Stimulated activated CD8-positive, alpha-beta memory T cell treated with anti-CD3 and anti-CD28 coated beads, Interleukin-4, amount 100 ng/mL, for 1 hour (primary cell): ENCODE results near the gene HOXB8.

ENCODE experiments used
- DNase-seq, 2 donors: peaks; one replicate each; pipeline ENCODE4 v3.0.0-alpha.2; 2020; ENCODE audit warnings: low read depth in 2 of 2, low spot score in 1 of 2

Gene HOXB8

GRCh38 chr17:48624544-48625494 lies 9.7 kb upstream of the HOXB8 start:
- no peak for DNase-seq

GRCh38 chr17:48624118-48624517 lies 9.0 kb upstream of the HOXB8 start:
- no peak for DNase-seq

GRCh38 chr17:48623583-48623982 lies 8.5 kb upstream of the HOXB8 start:
- DNase-seq: no peak

DNA sequence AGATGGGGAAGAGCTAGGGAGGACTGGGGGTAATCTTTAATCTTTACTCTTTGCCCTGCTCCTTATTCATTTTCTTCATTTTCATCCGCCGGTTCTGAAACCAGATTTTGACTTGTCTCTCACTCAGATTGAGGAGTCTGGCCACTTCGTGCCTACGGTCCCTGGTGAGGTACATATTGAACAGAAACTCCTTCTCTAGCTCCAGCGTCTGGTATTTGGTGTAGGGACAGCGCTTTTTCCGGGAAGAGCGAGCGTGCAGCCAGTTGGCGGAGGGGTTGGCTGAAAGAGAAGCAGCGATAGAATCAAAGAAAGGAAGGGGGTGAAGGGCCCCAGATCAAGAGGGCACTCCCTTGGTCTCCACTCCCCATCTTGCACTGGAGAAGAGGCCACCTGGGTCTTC lies 7.8 kb upstream of the HOXB8 start:
- DNase-seq: no peak

DNA sequence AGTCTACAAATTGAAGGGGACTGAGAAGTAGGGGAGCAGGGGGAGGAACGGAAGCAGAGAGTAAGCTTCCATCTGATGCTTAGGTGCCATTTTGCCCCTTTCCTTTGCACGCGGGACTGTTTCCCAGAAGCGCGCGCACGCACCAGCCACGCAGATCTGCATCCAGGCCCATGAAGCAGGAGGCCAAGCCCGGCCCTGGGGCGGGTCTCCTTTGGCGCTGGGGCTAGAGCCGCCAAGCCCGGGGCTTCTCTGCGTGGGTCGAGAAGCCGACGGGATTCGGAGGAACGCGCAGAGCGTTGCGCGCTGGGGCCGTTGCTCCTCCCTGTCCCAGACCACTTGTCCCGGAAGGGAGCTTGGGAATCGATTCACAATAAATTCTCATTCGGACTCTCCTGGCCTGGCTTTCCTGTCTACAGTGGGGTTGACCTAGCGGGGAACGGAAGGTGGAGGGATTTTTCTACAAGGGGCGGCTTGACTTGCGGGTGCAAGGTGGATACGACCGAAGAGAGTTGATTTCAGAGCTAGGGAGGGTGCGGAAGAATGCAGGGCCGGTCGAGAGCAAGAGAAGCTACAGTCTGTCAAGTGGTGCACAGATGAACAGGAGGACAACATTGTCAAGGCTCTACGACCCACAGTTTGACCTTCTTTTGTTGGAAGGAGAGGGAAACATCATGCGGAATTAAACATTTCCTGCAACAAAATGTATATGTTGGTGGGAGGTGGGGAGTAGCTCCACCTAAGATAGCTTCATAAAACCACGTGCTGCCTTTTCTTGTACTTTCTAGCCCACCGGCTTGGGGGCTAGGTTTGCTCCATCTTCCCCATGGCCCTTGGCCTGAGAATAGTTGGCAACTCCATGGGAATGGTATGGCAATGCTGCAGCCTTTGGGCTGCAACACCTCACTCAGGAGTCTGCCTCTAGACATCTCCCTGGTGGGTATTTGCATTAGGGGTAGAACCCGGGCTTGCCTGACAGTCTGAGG lies 6.6 kb upstream of the HOXB8 start:
- DNase-seq: no peak

GRCh38 chr17:48620461-48621139 lies 5.5 kb upstream of the HOXB8 start:
- DNase-seq: no peak

DNA sequence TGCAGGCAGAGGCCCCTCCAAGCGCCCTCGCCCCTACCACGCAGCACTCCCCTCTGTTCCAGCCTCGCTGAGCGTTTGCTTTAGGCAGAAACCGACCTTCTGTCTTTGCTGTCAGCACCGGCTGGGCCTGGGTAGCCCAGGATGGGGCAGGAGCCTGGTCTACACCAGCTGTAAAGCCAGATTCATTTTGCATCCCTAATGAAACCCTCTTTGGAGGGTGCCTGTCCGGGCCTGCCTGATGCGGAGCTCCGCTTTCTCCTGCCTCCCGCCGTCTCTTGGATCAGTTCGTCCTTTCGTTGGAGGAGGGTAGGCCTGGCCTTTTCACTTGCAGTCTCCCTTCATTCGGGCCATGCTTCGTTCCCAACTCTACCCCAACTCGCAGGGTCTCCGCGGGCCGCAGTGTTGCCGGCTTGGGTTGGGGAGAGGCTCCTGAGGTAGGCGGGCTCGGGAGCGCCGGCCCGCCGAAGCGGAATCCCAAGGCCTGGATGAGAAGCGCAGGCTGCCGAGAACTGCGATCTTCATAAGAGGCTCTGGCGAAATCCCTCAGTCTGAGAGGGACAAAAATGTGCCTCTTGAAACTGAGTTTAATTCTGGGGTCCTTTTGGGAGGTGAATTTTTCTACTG lies 4.8 kb upstream of the HOXB8 start:
- DNase-seq: no peak

DNA sequence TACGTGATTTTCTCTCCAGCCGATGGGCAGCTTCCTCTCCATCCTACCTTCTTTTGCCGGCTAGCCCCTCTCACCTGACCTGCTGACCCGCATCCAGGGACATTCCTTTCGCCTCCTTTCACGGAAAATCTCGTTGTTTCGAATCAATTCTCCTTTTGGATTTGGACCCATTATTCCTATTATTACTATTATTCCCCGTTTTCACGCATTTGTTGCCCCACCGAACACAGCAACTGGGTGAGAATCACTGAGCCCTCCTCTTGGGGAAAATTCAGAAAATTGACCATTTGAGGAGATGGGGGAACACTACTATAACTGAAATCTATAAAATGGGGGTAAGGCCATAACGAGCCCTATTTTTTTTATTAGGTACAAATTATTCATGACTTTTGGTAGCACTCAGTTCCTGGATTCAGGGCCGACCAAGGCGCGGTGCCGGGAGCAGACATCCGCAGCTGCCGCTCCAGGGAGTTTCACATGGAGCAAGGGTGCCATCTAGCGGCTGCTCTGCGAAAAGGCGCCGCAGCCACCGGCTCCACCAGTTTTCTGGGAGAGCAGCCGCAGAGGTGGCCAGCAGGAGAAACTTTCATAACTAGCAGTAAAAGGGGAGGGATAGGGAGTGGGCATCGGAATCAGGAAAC lies 3.3 kb upstream of the HOXB8 start:
- DNase-seq: peak; percentile 61 to 72

DNA sequence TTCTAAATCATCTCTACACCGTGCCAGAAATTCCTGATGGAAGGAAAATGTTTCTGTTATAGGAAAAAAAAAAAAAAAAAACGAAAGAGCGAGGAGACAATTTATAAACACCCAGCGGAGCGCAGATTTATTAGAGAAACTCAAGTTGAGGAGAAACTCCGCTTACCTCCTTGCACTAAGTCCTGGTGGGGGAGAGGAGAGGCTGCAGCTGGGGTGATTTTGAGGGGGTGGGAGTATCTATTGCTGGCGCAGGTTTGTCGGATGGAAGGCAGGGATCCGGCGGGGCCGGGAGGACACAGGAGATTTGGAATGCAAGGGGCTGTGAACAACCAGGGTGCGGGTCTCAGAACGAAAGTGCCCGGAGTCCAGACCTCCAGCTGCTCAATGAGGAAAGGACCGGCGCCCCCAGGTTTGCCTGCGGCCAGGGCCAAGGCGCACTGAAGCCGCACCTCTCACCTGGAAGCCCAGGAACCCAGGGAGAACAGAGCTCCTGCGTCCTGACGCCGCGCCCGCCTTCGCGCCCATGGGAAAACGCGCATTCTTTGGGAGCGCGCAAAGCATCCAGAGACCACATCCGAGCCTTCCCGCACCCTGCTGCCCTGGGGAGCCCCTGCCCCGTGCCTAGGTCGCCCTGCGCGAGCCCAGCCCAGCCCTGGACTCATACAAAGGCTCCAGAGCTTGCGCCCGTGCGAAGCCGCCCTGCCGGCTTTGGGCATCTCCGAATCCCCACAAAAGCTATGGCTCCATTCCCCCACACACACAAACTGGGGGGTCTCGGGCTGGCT lies 2.6 kb upstream of the HOXB8 start:
- DNase-seq: no peak

- DNase-seq: no peak
Observed at GRCh38 chr17:48616717-48617470, 1.8 kb upstream of the HOXB8 start.

GRCh38 chr17:48615963-48616716 lies 1.0 kb upstream of the HOXB8 start:
- DNase-seq: no peak

DNA sequence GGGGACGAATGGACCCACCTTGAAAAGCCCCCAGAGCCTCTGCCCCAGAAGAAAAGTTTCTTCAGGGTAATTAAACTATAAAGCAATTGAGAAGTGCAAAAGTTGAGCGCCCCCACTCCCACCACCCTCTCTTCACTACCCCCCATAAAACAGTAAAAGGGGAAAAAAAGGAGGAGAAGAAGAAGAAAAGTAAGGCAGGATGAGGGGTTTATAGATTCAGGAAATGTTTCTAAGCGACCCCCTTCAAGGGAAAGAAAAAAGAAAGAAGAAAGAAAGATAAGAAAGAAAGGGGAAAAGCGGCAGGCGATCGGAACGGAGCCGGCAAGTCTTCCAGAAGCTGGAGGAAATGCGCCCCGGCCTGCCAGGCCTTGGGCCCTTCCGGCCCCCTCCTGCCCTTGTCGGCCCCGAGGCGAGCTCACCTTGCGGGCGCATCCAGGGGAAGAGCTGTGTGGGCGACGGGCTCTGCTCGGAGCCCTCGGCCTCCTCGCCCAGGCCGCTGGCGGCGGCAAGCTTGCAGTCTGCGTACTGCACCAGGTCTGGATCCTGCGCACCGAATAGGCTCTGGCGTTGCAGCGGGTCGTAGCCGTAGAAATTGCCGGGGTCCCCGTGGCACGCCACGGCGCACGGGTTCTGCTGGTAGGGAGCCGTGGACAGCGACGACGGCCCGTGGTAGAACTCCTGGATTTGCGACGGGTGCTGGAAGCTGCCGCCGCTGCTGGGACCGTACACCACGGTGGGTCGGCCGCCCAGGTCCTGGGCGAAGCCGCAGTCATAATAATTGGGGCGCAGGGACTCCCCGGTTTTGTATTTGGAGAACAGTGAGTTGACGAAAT lies 1.0 kb downstream of the HOXB8 start:
- no peak for DNase-seq

DNA sequence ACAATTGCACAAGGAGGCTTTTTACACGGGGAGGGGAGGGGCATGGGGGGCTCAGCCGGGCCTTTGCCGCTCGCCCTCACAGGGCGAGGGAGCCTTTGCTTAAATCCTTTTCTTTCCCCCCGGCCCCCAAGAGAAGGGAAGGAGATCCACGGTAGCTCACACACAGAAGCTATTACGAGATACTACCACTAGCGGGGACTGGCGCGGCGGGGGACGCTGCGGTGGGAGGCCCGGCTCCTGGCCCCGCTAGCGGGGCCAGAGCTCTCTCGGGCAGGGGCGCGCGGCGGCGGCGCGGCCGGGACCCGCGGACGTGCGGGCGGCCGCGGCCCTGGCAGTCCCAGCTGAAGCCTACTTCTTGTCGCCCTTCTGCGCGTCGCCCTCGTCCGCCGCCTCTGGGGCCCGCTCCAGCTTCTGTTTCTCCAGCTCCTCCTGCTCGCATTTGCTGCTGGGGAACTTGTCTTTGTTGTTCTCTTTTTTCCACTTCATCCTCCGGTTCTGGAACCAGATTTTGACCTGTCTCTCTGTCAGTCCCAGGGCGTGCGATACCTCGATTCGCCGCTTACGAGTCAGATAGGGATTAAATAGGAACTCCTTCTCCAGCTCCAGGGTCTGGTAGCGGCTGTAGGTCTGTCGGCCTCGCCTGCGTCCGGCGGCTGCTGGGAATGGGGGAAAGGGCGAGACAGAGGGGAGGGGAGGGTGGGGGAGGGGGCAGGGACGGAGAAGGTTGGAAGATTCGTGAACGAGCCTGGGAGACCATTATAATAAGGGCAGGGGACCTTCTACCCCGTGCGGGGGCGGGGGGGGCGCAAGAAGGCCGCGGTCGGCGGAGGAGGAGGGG lies 2.0 kb downstream of the HOXB8 start:
- no peak for DNase-seq

DNA sequence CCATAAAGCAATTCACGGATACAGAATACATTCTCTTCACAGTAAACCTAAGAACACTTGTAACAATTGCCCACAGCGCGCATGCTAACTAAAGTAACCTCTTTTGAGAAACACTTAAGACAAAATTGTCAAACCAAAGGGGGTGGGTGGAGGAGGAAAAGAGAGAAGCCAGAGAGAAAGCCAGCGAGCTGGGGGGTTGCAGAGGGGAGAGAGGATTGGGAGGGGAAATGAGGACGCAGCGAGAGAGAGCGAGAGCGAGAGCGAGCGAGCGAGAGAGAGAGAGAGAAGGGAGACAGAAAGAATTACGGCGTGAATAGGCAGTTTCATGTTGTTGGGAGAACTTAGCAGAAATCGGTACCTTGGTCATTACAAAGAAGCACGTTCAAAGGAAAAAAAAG lies 2.6 kb downstream of the HOXB8 start:
- no peak for DNase-seq

GRCh38 chr17:48611681-48612455 lies 3.2 kb downstream of the HOXB8 start:
- no peak for DNase-seq

DNA sequence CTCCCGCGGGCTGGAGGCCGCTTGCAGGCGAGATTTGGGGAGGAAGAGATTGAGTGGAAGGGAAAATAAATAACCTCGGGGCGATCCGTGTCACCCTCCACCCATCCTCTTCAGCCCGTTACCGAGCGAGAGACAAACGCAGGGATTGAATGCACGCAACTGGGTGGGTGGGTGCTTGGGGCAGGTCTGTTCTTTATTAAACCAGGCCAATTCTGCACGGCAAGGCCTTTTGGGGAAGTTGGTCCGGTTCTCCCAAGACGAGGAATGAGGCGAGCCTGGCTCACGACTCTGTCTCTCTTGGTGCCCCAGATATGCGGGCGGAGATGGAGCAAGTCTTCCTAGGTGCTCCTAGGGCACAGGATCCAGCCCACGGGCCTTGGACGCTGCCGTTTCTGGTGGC lies 3.9 kb downstream of the HOXB8 start:
- no peak for DNase-seq
